Astrocyte (in vitro differentiated cells and primary cell): ENCODE data around the gene DCDC1. TPM values are rescaled to one million over a fixed set of nuclear protein-coding genes. Genes with fewer than 3 reads are reported as not detected.
"Not testable (repeated sequence)": the region's sequence is repeated elsewhere in the genome, so short reads cannot be mapped to it uniquely, and the experiment has no call there.

ENCODE experiments used
- DNase-seq: peaks from one replicate; pipeline ENCODE4 v3.0.0-alpha.2; 2010; ENCODE audit warnings: low read depth
- FAIRE-seq: peaks from 2 replicates; lab custom pipeline; 2011; peaks lifted over from hg19 to GRCh38; lab: Jason Lieb, UNC
- H2AFZ ChIP-seq: 2 replicates; pipeline ENCODE4 v1.6.0; 2012; ENCODE audit warnings: low read depth, low read length, inconsistent platforms
- H3K27ac ChIP-seq: 2 replicates; pipeline ENCODE4 v1.5.1; 2011; ENCODE audit warnings: low read depth, low read length, inconsistent platforms
- H3K27me3 ChIP-seq: 2 replicates; pipeline ENCODE4 v1.6.0; 2011; ENCODE audit warnings: low read length, inconsistent platforms; ENCODE audit not compliant: insufficient read depth
- H3K36me3 ChIP-seq: 2 replicates; pipeline ENCODE4 v1.5.1; 2011; ENCODE audit warnings: low read length, inconsistent platforms; ENCODE audit not compliant: insufficient read depth
- H3K4me1 ChIP-seq: 2 replicates; pipeline ENCODE4 v1.5.1; 2011; ENCODE audit warnings: low read length, inconsistent platforms; ENCODE audit not compliant: insufficient read depth
- H3K4me2 ChIP-seq: 2 replicates; pipeline ENCODE4 v1.6.0; 2012; ENCODE audit warnings: low read length, inconsistent platforms
- H3K4me3 ChIP-seq: 2 replicates; pipeline ENCODE4 v1.5.1; 2011; ENCODE audit warnings: low read depth, mild to moderate bottlenecking, low read length, inconsistent platforms; ENCODE audit not compliant: insufficient read depth
- H3K79me2 ChIP-seq: 2 replicates; pipeline ENCODE4 v1.6.0; 2012; ENCODE audit warnings: mild to moderate bottlenecking, low read length, inconsistent platforms; ENCODE audit not compliant: insufficient read depth
- H3K9ac ChIP-seq: 2 replicates; pipeline ENCODE4 v1.6.0; 2012; ENCODE audit warnings: mild to moderate bottlenecking, low read length, inconsistent platforms
- H3K9me3 ChIP-seq: 2 replicates; pipeline ENCODE4 v1.5.1; 2012; ENCODE audit warnings: low read depth, mild to moderate bottlenecking, low read length, inconsistent platforms; ENCODE audit not compliant: insufficient read depth
- H4K20me1 ChIP-seq: 2 replicates; pipeline ENCODE4 v1.6.0; 2012; ENCODE audit warnings: low read length, inconsistent platforms; ENCODE audit not compliant: insufficient read depth
- H3K27ac Mint-ChIP-seq: one replicate; pipeline ENCODE4 v1.8.0; 2021; ENCODE audit warnings: mild to moderate bottlenecking, mixed read lengths; ENCODE audit not compliant: unreplicated experiment
- H3K27me3 Mint-ChIP-seq: one replicate; pipeline ENCODE4 v1.8.0; 2021; ENCODE audit warnings: low read depth, mixed read lengths; ENCODE audit not compliant: unreplicated experiment
- H3K36me3 Mint-ChIP-seq: one replicate; pipeline ENCODE4 v1.8.0; 2021; ENCODE audit warnings: low read depth, mixed read lengths; ENCODE audit not compliant: unreplicated experiment
- H3K4me1 Mint-ChIP-seq: one replicate; pipeline ENCODE4 v1.8.0; 2021; ENCODE audit warnings: low read depth, mixed read lengths; ENCODE audit not compliant: unreplicated experiment
- H3K4me3 Mint-ChIP-seq: one replicate; pipeline ENCODE4 v1.8.0; 2021; ENCODE audit warnings: mild to moderate bottlenecking, moderate library complexity, mixed read lengths; ENCODE audit not compliant: unreplicated experiment
- H3K9me3 Mint-ChIP-seq: one replicate; pipeline ENCODE4 v1.8.0; 2021; ENCODE audit warnings: mild to moderate bottlenecking, mixed read lengths; ENCODE audit not compliant: unreplicated experiment
- CTCF ChIP-seq: IDR thresholded peaks from 2 replicates; pipeline ENCODE4 v1.5.1; 2011; ENCODE audit warnings: low read depth, mild to moderate bottlenecking, inconsistent platforms, low read length, moderate library complexity; ENCODE audit not compliant: insufficient read depth
- EZH2 ChIP-seq: IDR thresholded peaks from 2 replicates; pipeline ENCODE4 v1.6.1; 2012; ENCODE audit warnings: mild to moderate bottlenecking, low read length, inconsistent platforms; ENCODE audit not compliant: insufficient read depth
- total RNA-seq: library from RNA; stranded (reverse); gene quantifications from 2 replicates; pipeline ENCODE4 v1.2.1, GENCODE V29; 2021

DCDC1 gene
- total RNA-seq, 1 donor from 2014 or later = 1.4 TPM

- Histone ChIP-seq H3K9me3 (no peaks in the 10 kb centered on the region), H3K36me3 (no peaks in the 10 kb centered on the region), H3K9ac (no peak overlapping the region), H2AFZ (no peak overlapping the region), H3K27me3 (no peaks in the 10 kb centered on the region), H3K79me2 (no peaks in the 10 kb centered on the region), H3K4me2 (no peak overlapping the region), H4K20me1 (no peaks in the 10 kb centered on the region), H3K4me3 (no peak overlapping the region), H3K27ac (no peak overlapping the region), H3K4me1 (no peaks in the 10 kb centered on the region)
- TF ChIP-seq CTCF (no peak), EZH2 (no peak)
- Mint-ChIP-seq H3K27ac (no peak overlapping the region), H3K9me3 (no peaks in the 10 kb centered on the region), H3K4me3 (no peak overlapping the region), H3K27me3 (no peaks in the 10 kb centered on the region), H3K4me1 (no peaks in the 10 kb centered on the region), H3K36me3 (no peaks in the 10 kb centered on the region)
- no peak for FAIRE-seq
- DNase-seq = no peak
Measured at GRCh38 chr11:31303644-31304180, 65.8 kb downstream of the DCDC1 start.

GRCh38 chr11:31301549-31302510 lies 67.7 kb downstream of the DCDC1 start:
- H3K9ac ChIP-seq = no peak overlapping the region
- H3K27ac ChIP-seq = no peak overlapping the region
- no peak overlapping the region for H2AFZ ChIP-seq
- Mint-ChIP-seq H3K9me3 (no peaks in the 10 kb centered on the region), H3K27me3 (no peaks in the 10 kb centered on the region), H3K36me3 (no peaks in the 10 kb centered on the region), H3K27ac (no peak overlapping the region), H3K4me3 (no peak overlapping the region), H3K4me1 (no peaks in the 10 kb centered on the region)
- no peak overlapping the region for H3K4me2 ChIP-seq
- DNase-seq (no peak), FAIRE-seq (no peak)
- no peaks in the 10 kb centered on the region for H3K36me3 ChIP-seq
- no peak overlapping the region for H3K4me3 ChIP-seq
- no peaks in the 10 kb centered on the region for H3K79me2 ChIP-seq
- no peaks in the 10 kb centered on the region for H3K9me3 ChIP-seq
- H3K4me1 ChIP-seq = no peaks in the 10 kb centered on the region
- no peaks in the 10 kb centered on the region for H4K20me1 ChIP-seq
- TF ChIP-seq EZH2 (no peak), CTCF (no peak)
- H3K27me3 ChIP-seq = no peaks in the 10 kb centered on the region

- no peaks in the 10 kb centered on the region for H4K20me1 ChIP-seq
- H2AFZ ChIP-seq = no peak overlapping the region
- H3K27me3 Mint-ChIP-seq = no peaks in the 10 kb centered on the region
- TF ChIP-seq CTCF (no peak), EZH2 (no peak)
- H3K27ac Mint-ChIP-seq = no peak overlapping the region
- H3K4me3 Mint-ChIP-seq = no peak overlapping the region
- H3K9me3 ChIP-seq = no peaks in the 10 kb centered on the region
- no peak overlapping the region for H3K9ac ChIP-seq
- H3K4me1 Mint-ChIP-seq = no peaks in the 10 kb centered on the region
- H3K79me2 ChIP-seq = no peaks in the 10 kb centered on the region
- H3K4me2 ChIP-seq = no peak overlapping the region
- DNase-seq (no peak), FAIRE-seq (no peak)
- H3K9me3 Mint-ChIP-seq = no peaks in the 10 kb centered on the region
- no peak overlapping the region for H3K27ac ChIP-seq
- no peaks in the 10 kb centered on the region for H3K27me3 ChIP-seq
- H3K4me1 ChIP-seq = no peaks in the 10 kb centered on the region
- H3K36me3 ChIP-seq = no peaks in the 10 kb centered on the region
- H3K36me3 Mint-ChIP-seq = no peaks in the 10 kb centered on the region
- H3K4me3 ChIP-seq = no peak overlapping the region
Measured at GRCh38 chr11:31295308-31295707, 74.2 kb downstream of the DCDC1 start.

- H3K27ac Mint-ChIP-seq, FAIRE-seq, H3K9ac ChIP-seq, H4K20me1 ChIP-seq, H3K4me1 Mint-ChIP-seq, H3K9me3 ChIP-seq, DNase-seq, H3K4me2 ChIP-seq, H3K27me3 Mint-ChIP-seq, H3K4me1 ChIP-seq, H3K36me3 Mint-ChIP-seq, H3K27ac ChIP-seq, H3K4me3 Mint-ChIP-seq, H3K27me3 ChIP-seq, H2AFZ ChIP-seq, H3K36me3 ChIP-seq, H3K4me3 ChIP-seq, H3K79me2 ChIP-seq: not testable (repeated sequence)
- peaks cover 14% of the 10 kb centered on the region for H3K9me3 Mint-ChIP-seq
Measured at GRCh38 chr11:31273527-31273926, 96.0 kb downstream of the DCDC1 start.
